HL-60 (cell line): ENCODE measurements around the gene EEF2K.

Experiments used
- CTCF ChIP-seq: IDR thresholded peaks from one replicate; pipeline ENCODE4 v1.5.1; 2011; ENCODE audit warnings: low read length, control low read depth, inconsistent platforms; ENCODE audit not compliant: insufficient read depth
- GABPA ChIP-seq: IDR thresholded peaks from 2 replicates; pipeline ENCODE4 v1.6.1; 2012; ENCODE audit warnings: low read depth
- POLR2AphosphoS5 ChIP-seq: IDR thresholded peaks from 2 replicates; pipeline ENCODE4 v1.6.1; 2012; ENCODE audit warnings: low read depth
- REST ChIP-seq: IDR thresholded peaks from 2 replicates; pipeline ENCODE4 v1.6.1; 2012; ENCODE audit warnings: low read depth; ENCODE audit not compliant: insufficient replicate concordance
- SPI1 ChIP-seq: IDR thresholded peaks from 2 replicates; pipeline ENCODE4 v1.6.1; 2012; ENCODE audit warnings: low read depth, mild to moderate bottlenecking, borderline replicate concordance

- TF ChIP-seq CTCF (peak; percentile 6), POLR2AphosphoS5 (no peak), GABPA (no peak), REST (no peak), SPI1 (no peak)
Measured at GRCh38 chr16:22198547-22199293, 7.4 kb upstream of the EEF2K start.
